Smooth muscle cell (in vitro differentiated cells): Measurements from ENCODE around the gene FAM83C. TPM values are rescaled to one million over a fixed set of nuclear protein-coding genes. Genes with fewer than 3 reads are reported as not detected.

Source experiments
- DNase-seq: peaks from one replicate; lab custom pipeline; 2025; ENCODE audit not compliant: unreplicated experiment; lab: John Stamatoyannopoulos, UW
- H2AFZ ChIP-seq: fragments of 200-600 bp; sonication (generic); 2 replicates; pipeline ENCODE4 v1.6.0; 2016; ENCODE audit warnings: antibody characterized with exemption, low read depth, mild to moderate bottlenecking
- H3F3A ChIP-seq: fragments of 200-600 bp; sonication (generic); 2 replicates; pipeline ENCODE4 v1.6.0; 2017; ENCODE audit warnings: antibody characterized with exemption, low read depth
- H3K27ac ChIP-seq: fragments of 200-600 bp; sonication (generic); 2 replicates; pipeline ENCODE4 v1.5.1; 2016; ENCODE audit warnings: low read depth, mild to moderate bottlenecking
- H3K27me3 ChIP-seq: fragments of 200-600 bp; sonication (generic); 2 replicates; pipeline ENCODE4 v1.6.1; 2016; ENCODE audit warnings: low read depth, mild to moderate bottlenecking
- H3K36me3 ChIP-seq: fragments of 200-600 bp; sonication (generic); 2 replicates; pipeline ENCODE4 v1.5.1; 2016; ENCODE audit warnings: low read depth
- H3K4me1 ChIP-seq: fragments of 200-600 bp; sonication (generic); 2 replicates; pipeline ENCODE4 v1.5.1; 2016; ENCODE audit warnings: low read depth
- H3K4me2 ChIP-seq: fragments of 200-600 bp; sonication (generic); 2 replicates; pipeline ENCODE4 v1.6.0; 2016; ENCODE audit warnings: mild to moderate bottlenecking
- H3K4me3 ChIP-seq: fragments of 200-600 bp; sonication (generic); 2 replicates; pipeline ENCODE4 v1.5.1; 2016; ENCODE audit warnings: mild to moderate bottlenecking
- H3K79me2 ChIP-seq: fragments of 200-600 bp; sonication (generic); 2 replicates; pipeline ENCODE4 v1.6.0; 2016; ENCODE audit warnings: low read depth, mild to moderate bottlenecking
- H3K9ac ChIP-seq: fragments of 200-600 bp; sonication (generic); 2 replicates; pipeline ENCODE4 v1.6.0; 2016; ENCODE audit warnings: low read depth
- H3K9me3 ChIP-seq: fragments of 200-600 bp; sonication (generic); replicated peaks from 2 replicates; pipeline ENCODE4 v1.5.1; 2016; ENCODE audit warnings: low read depth
- H4K20me1 ChIP-seq: fragments of 200-600 bp; sonication (generic); 2 replicates; pipeline ENCODE4 v1.6.0; 2016; ENCODE audit warnings: low read depth
- CTCF ChIP-seq: fragments of 200-600 bp; sonication (generic); IDR thresholded peaks from 2 replicates; pipeline ENCODE4 v1.5.1; 2017; ENCODE audit warnings: borderline replicate concordance, mild to moderate bottlenecking, antibody characterized with exemption; ENCODE audit not compliant: insufficient read depth, poor library complexity, severe bottlenecking
- WGBS: methylation state at CpG from one replicate; pipeline ENCODE4 v1.1.7; 2016; ENCODE audit warnings: low lambda C conversion rate; 5-methylcytosine and 5-hydroxymethylcytosine counted together
- polyA plus RNA-seq: library from polyadenylated mRNA; unstranded; fragments of >200 nt; fragmentation: Nextera tagmentation; extraction: Ambion mirVana; gene quantifications from 2 replicates; pipeline ENCODE4 v1.2.1, GENCODE V29; 2016
- total RNA-seq: library from RNA; depleted of rRNA; stranded (reverse); fragments of >200 nt; gene quantifications from 2 replicates; pipeline ENCODE4 v1.2.3, GENCODE V29; 2014

The FAM83C gene
- total and polyA plus RNA-seq, 2 experiments from 2014 or later: 0.49 TPM; not detected in 1

- Histone ChIP-seq H3K4me3 (peak overlapping the region; percentile 64), H2AFZ (peak overlapping the region; percentile 74), H3K4me1 (peaks cover 8% of the 10 kb centered on the region), H3K27ac (peak overlapping the region; percentile 57), H3K4me2 (peak overlapping the region; percentile 87), H3K27me3 (no peaks in the 10 kb centered on the region), H3K9ac (peak overlapping the region; percentile 73), H3K9me3 (no peaks in the 10 kb centered on the region), H3K36me3 (no peaks in the 10 kb centered on the region), H4K20me1 (peaks cover 13% of the 10 kb centered on the region), H3F3A (peaks cover 10% of the 10 kb centered on the region), H3K79me2 (peaks cover 34% of the 10 kb centered on the region)
- WGBS: 47% methylated on average over 19 of the region's 19 CpGs
- DNase-seq: no peak
- no peak for TF ChIP-seq CTCF
Measured at GRCh38 chr20:35284992-35285805, 7.0 kb downstream of the FAM83C start.

- H3K4me1 ChIP-seq: peaks cover 8% of the 10 kb centered on the region
- H3K9me3 ChIP-seq: no peaks in the 10 kb centered on the region
- no peaks in the 10 kb centered on the region for H3K36me3 ChIP-seq
- H3K4me3 ChIP-seq: peak within 1 kb of the TSS; percentile 64
- peak within 1 kb of the TSS; percentile 73 for H3K9ac ChIP-seq
- H3K4me2 ChIP-seq: peak within 1 kb of the TSS; percentile 87
- H2AFZ ChIP-seq: peak within 1 kb of the TSS; percentile 74
- TF ChIP-seq CTCF: no peak
- 2% methylated on average over 42 of the region's 61 CpGs for WGBS
- peaks cover 34% of the 10 kb centered on the region for H3K79me2 ChIP-seq
- H3K27ac ChIP-seq: peak within 1 kb of the TSS; percentile 57
- H4K20me1 ChIP-seq: peaks cover 13% of the 10 kb centered on the region
- no peaks in the 10 kb centered on the region for H3K27me3 ChIP-seq
- peaks cover 18% of the 10 kb centered on the region for H3F3A ChIP-seq
- peak; percentile 86 for DNase-seq
Measured at GRCh38 chr20:35284267-35284991, 7.8 kb downstream of the FAM83C start, which contains the start of gene EIF6. Gene EIF6 (minus strand): TSS chr20:35284772. CDS start chr20:35284487, 285 bp downstream.

GRCh38 chr20:35283441-35284266, 8.6 kb downstream of the FAM83C start:
- peak overlapping the region; percentile 64 for H3K4me3 ChIP-seq
- peak overlapping the region; percentile 57 for H3K27ac ChIP-seq
- H3F3A ChIP-seq: peaks cover 20% of the 10 kb centered on the region
- no peak for TF ChIP-seq CTCF
- DNase-seq: no peak
- WGBS: 23% methylated on average over 24 of the region's 24 CpGs
- peak overlapping the region; percentile 73 for H3K9ac ChIP-seq
- no peaks in the 10 kb centered on the region for H3K27me3 ChIP-seq
- H2AFZ ChIP-seq: no peak overlapping the region
- no peaks in the 10 kb centered on the region for H3K36me3 ChIP-seq
- peaks cover 13% of the 10 kb centered on the region for H4K20me1 ChIP-seq
- peak overlapping the region; percentile 87 for H3K4me2 ChIP-seq
- peaks cover 34% of the 10 kb centered on the region for H3K79me2 ChIP-seq
- no peaks in the 10 kb centered on the region for H3K9me3 ChIP-seq
- peaks cover 8% of the 10 kb centered on the region for H3K4me1 ChIP-seq
